CMK (cell line): Measurements from ENCODE around the gene MYBPC2.
A peak's percentile ranks its signal among the peaks of the same experiment; 100 is the strongest.

Source experiments
- DNase-seq: peaks from one replicate; pipeline ENCODE4 v3.0.0-alpha.2; 2010; ENCODE audit warnings: low read depth

MYBPC2 gene

DNA sequence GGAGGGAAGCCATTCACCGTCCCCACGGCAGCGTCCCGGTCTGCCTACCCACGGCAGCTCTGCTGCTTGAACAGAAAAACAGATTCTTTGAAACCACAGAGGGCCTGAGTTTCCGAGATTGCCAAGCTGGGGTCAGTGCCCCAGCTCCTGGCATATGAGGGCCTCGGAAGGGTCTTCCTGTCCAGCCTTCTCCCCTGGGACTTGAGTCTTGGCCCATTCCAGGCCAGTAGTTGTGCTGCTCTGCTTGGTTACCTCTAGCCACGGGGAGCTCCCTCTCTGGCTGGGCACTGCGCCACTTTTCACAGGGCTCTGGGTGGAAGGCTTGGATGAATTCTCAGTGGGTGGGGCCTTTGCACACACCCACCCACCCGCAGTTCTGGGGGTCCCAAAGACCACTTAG is 22.6 kb upstream of the MYBPC2 start:
- no peak for DNase-seq

DNA sequence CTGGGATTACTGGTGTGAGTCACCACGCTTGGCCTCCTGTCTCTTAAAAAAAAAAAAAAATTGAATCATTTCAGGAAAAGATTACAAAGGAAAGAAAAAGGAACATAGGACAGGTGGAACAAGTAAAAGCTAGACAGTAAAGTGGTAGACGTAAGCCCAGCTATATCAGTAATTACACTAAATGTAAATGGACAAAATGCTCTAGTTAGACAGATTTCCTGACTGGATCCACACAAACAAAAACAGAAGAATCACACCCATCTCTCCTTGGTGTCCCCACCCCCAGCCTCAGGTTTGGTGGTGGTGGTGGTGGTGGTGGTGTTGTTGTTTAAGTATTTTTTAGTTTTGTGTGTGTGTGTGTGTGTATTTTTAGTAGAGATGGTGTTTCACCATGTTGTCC is 20.3 kb upstream of the MYBPC2 start:
- no peak for DNase-seq

DNA sequence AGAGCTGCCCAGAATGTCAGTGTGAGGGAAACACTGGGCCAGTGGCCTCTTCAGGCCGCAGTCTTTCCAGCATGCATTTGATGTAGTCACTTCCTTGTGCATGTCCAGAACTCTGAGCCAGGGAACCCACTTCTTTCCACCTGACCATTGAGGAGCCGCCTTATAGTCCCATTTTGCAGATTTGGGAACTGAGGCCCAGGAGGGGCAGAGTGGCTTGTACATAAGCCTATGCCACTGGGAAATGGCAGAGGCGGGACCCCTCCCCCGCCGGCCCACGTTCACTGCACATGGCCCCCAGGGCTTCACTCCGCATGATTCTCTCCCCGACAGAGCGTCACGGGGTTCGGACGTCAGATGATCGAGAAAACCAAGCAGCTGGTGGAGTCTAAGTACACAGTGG is 19.6 kb upstream of the MYBPC2 start:
- no peak for DNase-seq

DNA sequence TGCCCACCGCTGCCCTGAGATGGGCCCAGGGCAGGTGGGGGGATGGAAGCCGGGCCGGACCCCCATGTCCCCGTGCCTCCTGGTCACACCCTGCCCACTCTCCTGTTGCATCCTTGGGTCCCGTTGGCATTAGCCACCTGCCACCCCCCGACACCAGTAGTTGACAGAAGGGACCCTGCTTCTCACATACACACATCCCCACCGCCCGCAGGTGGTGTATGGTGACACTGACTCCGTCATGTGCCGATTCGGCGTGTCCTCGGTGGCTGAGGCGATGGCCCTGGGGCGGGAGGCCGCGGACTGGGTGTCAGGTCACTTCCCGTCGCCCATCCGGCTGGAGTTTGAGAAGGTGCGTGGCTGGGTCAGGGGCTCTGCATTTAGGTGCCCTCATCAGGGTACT is 19.2 kb upstream of the MYBPC2 start:
- DNase-seq = no peak

DNA sequence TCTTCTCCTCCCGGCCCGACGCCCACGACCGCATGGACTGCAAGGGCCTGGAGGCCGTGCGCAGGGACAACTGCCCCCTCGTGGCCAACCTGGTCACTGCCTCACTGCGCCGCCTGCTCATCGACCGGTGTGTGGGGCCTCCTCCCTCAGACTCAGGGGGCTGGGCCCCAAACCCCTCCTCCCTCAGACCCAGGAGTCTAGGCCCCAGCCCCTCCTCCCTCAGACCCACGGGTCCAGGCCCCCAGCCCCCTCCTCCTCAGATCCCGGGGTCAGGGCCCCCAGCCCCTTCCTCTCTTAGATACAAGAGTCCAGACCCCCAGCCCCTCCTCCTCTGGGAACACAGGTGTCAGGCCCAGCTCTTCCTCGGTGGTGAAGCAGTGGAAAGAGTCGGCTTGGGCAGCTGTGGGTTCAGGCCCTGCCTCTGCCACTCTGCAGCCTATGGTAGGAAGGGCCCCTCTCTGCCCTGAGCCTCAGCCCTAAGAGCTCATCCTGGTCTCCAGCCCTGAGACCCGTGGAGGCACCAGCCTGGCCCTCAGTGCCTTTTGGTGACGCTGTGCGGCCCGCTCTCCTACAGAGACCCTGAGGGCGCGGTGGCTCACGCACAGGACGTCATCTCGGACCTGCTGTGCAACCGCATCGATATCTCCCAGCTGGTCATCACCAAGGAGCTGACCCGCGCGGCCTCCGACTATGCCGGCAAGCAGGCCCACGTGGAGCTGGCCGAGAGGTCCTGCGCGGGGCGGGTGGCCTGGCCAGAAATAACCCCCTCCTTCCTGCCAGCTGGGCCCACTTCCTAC is 17.6 kb upstream of the MYBPC2 start:
- DNase-seq = peak; percentile 77

DNA sequence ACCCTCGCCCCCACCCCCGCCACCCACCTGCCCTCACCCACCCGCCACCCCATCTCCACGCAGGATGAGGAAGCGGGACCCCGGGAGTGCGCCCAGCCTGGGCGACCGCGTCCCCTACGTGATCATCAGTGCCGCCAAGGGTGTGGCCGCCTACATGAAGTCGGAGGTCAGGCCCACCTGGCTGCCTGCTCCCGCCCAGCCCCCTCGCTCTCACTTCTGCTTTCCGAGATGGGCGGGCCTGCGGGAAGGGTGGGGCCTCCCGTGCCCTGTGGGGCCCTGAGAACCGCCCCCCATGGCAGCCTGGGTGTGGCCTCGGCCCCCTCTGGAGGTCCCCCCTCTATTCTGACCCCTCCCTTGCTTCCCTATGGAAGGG is 17.0 kb upstream of the MYBPC2 start:
- DNase-seq = peak; percentile 71

DNA sequence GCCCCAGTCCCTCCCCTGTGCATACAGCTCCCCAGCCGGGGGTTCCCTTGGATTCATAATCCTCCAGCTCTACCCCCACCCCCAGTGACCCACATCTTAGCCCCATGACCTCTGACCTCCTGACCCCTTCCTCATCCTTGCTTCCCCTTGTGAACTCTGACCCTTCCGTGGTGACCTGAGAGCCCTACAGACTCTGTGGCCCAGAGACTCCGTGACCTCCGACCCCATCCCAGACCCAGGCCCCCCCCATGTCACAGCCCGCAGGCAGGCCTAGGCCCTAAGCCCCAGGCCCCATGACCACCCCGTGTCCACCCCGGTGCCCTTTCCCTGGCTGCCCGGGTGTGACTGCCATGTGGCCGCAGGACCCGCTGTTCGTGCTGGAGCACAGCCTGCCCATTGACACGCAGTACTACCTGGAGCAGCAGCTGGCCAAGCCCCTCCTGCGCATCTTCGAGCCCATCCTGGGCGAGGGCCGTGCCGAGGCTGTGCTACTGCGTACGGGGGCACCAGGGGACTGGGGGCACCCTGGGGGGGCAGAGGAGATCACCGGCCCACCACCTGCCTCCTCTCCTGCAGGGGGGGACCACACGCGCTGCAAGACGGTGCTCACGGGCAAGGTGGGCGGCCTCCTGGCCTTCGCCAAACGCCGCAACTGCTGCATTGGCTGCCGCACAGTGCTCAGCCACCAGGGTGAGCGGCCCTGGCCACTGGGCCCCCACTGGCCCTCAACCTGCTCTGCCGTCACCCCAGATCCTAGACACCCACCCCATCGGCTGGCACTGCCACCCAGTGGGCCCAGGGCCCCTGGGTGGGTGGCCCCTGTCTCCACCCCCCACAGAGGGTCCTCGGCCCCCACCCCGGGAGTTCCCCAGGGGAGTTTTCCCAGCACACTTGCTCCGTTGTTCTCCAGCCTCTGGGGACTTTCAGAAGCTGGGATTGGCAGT is 16.4 kb upstream of the MYBPC2 start:
- DNase-seq = no peak

DNA sequence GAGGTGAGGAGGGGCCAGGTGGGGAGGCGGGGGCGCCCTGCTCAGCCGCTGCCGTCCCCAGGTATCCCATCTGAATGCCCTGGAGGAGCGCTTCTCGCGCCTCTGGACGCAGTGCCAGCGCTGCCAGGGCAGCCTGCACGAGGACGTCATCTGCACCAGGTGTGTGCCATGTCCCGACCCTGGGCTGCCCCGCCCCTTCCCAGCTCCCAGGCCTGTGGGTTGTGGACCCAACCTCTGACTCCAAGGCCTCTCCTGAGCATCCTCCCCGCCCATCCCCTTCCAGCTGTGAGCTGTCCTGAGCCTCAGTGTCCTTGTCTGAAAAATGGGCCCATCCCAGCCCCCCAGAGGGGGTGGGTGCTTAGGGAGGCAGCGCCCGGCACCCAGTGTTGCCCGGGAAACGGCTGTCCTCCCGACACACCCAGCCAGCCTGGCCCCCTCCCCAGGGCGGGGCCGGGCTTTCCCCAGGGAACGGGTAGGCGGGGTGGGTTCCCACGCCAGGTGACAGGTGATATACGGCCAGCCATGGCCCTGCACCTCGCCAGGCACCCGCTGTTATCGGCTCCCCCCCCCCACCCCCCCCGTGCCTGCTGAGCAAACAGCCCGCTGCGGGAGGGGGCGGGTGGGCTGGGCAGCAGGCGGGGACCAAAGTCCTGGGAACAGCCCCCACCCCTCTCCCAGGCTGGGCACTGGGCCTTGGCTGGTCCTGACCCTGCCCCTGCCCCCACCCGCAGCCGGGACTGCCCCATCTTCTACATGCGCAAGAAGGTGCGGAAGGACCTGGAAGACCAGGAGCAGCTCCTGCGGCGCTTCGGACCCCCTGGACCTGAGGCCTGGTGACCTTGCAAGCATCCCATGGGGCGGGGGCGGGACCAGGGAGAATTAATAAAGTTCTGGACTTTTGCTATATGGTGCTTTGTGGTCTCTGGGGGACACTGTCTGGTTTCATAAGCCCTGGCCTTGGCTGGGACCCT is 15.3 kb upstream of the MYBPC2 start:
- no peak for DNase-seq

DNA sequence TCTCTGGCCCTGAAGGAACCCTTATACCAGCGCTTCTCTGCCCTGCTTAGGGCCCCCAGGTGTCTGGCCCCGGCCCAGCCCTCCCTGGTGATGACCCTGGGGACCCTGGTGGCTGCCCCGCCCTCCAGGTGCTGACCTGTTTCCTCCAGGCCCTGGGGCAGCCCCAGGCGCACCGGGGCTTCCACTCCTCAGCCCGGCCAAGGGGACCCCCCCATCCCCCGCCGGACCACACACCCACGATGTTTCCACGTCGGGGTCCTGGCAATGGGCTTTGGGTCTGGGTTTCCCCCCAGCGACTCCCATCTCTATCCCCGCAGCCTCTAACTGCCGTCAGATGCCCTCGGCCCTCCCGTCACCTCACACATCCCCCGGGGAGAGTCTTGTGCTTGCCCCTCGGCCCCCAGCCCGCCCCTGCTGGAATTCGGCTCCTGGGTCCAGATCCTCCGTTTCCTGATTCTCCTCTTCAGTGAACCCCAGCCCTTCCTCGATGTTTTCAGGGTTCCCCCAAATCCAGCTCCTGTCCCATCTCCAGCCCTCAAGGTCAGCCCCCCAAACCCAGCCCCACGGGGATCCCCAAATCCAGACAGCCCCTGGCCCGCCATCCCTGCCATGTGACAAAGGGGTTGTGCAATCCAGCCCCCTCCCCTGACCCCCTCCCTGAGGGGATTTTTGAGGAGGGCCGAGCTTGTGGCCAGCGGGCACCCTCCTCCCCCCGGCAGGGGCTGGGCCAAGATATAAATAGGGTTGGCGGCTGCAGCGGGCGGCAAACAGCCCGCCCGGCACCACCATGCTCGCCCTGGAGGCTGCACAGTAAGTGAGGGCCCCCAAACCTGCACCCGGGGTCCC is 14.3 kb upstream of the MYBPC2 start, which contains the start of gene SPIB:
SPIB (plus strand) TSS at position 763 of the 846 bp plus-strand sequence; CDS start at position 788, 25 bp downstream.
- DNase-seq = no peak

DNA sequence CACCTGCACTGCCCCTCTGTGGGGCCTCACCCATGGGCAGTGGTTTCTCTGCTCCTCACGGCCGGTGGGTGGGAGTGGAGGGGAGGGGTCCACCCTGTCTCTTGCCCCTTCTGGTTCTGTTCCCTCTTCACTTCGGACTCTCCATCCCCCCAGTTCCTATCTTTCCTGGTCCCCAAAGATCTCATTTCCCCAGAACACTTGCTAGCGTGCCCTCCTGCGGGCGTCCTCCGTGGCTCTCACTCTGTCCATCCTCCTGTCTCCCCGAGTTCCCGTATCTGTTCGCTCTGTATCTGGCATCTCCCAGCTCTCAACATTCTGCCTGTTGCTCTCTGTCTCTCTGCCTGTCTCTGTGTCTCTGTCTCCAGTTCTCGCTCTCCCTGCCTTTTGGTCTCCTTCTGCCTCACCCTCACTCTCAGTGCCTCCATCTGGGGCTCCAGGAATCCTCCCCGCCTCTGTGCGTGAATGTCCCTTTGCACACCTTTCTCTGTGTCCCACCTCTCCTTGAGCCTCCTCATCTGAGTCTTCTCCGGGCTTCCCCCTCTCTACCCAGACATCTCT is 13.6 kb upstream of the MYBPC2 start:
- no peak for DNase-seq

DNA sequence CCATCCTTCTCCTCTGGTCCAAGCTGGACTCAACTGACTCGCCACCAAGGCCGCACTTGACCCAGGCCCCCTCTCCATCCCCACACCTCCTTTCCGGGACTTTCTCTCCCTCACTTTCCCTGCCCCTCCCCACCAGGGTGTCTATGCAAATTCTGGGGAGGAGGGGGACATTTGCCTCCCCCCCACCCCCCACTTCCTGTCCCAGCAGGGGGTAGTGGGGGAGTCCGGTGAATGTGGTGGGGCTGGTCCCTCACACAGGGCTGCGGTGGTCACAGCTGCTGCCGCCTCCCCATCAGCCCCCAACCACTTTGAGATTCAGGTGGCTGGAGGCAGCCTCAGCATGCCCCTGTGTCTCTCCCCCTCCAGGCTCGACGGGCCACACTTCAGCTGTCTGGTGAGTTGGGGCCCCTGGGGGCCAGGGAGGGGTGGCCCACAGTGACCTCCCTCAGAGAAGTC is 13.1 kb upstream of the MYBPC2 start:
- DNase-seq = no peak

DNA sequence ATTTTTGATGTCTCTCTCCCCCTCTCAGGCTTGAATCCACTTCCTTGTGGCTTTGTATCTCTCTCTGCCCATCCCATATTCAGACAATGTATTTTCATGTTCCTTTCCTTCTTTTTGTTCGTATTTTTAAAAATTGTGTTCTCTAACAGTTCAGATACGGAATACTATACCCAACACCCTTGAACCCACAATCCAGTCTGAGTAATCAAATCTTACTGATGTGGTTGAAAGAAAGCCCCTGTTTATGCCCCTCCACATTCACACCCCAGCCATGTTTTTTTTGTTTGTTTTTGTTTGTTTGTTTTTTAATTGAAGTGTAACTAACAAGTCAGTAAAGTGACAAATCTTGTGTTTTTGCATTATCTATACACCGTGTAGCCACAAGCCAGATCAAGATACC is 12.6 kb upstream of the MYBPC2 start:
- no peak for DNase-seq

DNA sequence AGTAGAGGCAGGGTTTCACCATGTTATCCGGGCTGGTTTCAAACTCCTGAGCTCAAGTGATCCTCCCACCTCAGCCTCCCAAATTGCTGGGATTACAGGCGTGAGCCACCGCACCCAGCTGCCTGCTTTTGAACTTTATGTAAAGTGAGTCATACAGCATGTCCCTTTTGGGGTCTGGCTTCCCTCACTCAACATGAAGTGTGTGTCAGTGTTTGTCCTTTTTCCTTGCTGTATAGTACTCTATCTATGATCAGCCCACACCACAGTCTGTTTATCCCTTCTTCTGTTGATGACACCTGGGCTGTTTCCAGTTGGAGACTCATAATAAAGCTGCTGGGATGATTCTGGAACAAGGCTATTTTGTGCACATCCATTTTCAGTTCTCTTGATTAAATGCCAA is 11.9 kb upstream of the MYBPC2 start:
- no peak for DNase-seq

DNA sequence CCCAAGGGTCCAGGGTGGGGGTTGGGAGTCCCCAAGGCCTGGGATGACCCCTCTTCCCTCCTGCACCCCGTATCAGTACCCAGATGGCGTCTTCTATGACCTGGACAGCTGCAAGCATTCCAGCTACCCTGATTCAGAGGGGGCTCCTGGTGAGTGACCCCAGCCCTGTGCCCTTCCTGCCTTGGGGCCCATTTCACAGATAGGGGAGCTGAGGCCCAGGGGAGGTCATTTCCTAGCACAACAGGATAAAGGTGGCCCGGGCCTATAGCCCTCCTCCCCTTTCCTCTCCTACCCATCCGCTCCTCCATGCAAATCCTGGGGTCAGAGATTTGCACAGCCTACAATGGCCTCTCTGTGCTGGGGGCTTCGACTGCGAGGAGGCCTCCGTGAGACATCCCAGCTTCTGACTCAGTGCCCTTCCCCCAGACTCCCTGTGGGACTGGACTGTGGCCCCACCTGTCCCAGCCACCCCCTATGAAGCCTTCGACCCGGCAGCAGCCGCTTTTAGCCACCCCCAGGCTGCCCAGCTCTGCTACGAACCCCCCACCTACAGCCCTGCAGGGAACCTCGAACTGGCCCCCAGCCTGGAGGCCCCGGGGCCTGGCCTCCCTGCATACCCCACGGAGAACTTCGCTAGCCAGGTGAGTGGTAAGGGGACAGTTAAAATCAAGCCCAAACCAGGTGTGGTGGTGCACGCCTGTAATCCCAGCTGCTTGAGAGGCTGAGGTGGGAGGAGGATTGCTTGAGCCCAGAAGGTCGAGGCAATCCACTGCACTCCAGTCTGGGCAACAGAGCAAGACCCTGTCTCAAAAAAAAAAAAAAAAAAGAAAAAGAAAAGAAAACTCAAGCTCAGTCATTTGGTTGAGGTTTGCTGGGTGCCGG is 10.1 kb upstream of the MYBPC2 start:
- DNase-seq = no peak

DNA sequence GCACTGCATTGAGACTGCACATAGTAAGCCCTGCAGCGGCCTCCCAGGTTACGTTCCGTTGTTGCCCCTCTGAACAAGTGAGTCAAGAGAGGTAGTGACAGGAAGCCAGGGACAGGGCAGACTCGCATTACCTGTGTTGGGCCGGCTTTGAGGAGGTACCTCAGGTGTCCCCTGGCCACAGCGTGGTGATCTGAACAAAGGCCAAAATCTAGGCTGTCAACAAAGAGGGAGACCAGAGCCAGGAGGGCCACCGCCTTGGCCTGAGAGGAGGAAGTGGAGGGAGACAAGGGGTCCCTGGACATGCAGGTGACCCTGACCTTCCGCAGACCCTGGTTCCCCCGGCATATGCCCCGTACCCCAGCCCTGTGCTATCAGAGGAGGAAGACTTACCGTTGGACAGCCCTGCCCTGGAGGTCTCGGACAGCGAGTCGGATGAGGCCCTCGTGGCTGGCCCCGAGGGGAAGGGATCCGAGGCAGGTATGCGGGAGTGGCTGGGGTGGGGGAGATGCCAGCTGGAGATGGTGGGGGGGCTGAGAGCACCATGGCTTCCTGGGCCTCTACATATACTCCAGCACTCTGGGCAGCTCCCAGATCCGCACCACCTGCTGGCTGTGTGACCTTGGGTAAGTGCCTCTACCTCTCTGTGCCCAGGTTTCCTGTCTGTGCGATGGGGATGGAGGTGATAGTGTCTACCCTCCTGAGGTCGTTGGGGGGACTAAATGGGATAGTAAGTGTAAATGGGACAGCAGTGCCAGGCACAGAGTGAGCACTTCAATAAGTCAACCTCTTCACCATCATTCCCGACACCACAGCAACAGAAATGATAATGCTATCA is 9.2 kb upstream of the MYBPC2 start:
- DNase-seq = no peak

DNA sequence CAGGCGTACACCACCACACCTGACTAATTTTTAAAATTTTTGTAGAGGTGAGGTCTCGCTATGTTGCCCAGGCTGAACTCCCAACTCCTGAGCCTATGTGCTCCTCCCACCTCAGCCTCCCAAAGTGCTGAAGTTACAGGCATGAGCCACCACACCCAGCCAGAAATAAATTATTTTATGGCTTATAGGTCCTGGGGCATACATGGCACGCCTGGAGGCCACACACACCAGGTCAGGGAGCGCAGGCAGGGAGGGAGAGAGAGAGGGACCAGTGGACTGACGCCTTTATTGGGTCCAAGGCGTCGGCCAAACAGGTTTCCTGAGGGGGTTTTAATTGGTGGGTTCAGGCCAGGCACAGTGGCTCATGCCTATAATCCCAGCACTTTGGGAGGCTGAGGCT is 7.1 kb upstream of the MYBPC2 start:
- DNase-seq = no peak

DNA sequence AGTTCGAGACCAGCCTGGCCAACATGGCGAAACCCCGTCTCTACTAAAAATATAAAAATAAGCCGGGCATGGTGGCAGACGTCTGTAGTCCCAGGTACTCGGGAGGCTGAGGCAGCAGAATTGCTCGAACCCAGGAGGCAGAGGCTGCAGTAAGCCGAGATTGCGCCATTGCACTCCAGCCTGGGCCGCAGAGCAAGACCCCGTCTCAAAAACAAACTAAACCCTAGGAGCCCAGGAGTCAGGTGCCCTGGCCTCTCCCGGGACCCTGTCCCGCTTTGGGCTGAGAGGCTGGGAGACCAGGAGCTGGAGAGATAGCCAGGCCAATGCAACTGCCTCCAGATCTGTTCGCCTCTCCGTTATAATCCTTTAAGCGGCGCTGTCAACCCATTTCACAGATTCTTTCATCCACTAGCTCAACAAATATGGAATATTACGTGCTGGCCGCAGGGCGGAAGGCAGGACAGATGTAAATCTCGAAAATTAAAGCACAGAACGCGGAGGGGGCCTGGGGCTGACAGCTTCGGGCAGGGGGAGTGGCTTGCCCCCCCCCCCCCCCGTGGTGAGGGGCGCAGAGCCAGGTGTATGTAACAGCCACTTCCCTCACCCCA is 5.3 kb upstream of the MYBPC2 start:
- no peak for DNase-seq

DNA sequence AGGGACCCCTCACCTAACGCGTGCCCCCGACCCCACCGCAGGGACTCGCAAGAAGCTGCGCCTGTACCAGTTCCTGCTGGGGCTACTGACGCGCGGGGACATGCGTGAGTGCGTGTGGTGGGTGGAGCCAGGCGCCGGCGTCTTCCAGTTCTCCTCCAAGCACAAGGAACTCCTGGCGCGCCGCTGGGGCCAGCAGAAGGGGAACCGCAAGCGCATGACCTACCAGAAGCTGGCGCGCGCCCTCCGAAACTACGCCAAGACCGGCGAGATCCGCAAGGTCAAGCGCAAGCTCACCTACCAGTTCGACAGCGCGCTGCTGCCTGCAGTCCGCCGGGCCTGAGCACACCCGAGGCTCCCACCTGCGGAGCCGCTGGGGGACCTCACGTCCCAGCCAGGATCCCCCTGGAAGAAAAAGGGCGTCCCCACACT is 4.7 kb upstream of the MYBPC2 start:
- DNase-seq = no peak
